Endothelial cell of umbilical vein (primary cell): Measurements from ENCODE around the gene KCNH2. TPM values are rescaled to one million over a fixed set of nuclear protein-coding genes. Genes with fewer than 3 reads are reported as not detected.

Source experiments
- BruUV-seq: library from RNA; stranded (reverse); fragments of 400-500 nt; replicated peaks from 2 replicates; lab custom pipeline; 2021; lab: Mats Ljungman, UMichigan
- CTCF ChIA-PET: fragments of 300-600, 350-600 bp; sonication (Branson Sonifier 250); formaldehyde crosslinking; loops from one replicate; lab custom pipeline; 2021; ENCODE audit warnings: antibody characterized with exemption, inconsistent platforms; lab: Charles Lee
- POLR2A ChIA-PET: fragments of 300-600, 350-600 bp; sonication (Branson Sonifier 250); formaldehyde crosslinking; loops from one replicate; lab custom pipeline; 2021; ENCODE audit warnings: antibody characterized with exemption, inconsistent platforms; lab: Charles Lee
- DNase-seq: peaks from one replicate; pipeline ENCODE4 v3.0.0-alpha.2; 2011; ENCODE audit warnings: low read depth, low spot score
- FAIRE-seq: peaks from 2 replicates; lab custom pipeline; 2011; peaks lifted over from hg19 to GRCh38; lab: Jason Lieb, UNC
- H2AFZ ChIP-seq: 2 replicates; pipeline ENCODE4 v1.6.0; 2012; ENCODE audit warnings: low read depth, low read length, control low read depth, inconsistent platforms
- H3K27ac ChIP-seq: 2 replicates; pipeline ENCODE4 v1.5.1; 2011; ENCODE audit warnings: low read depth, mild to moderate bottlenecking, control low read depth, low read length, moderate library complexity; ENCODE audit not compliant: insufficient read depth
- H3K27me3 ChIP-seq, 2 experiments: 2 replicates each; pipeline versions ENCODE4 v1.6.0 to v1.6.1; 2011; ENCODE audit warnings: low read length in 2 of 2, mixed read lengths in 1 of 2; ENCODE audit not compliant: control insufficient read depth in 2 of 2, insufficient read depth in 2 of 2
- H3K36me3 ChIP-seq, 2 experiments: 2 replicates in 1 of 2; 3 replicates in 1 of 2; pipeline ENCODE4 v1.5.1; 2011; ENCODE audit warnings: low read length in 2 of 2, mild to moderate bottlenecking in 1 of 2, moderate library complexity in 1 of 2; ENCODE audit not compliant: control insufficient read depth in 2 of 2, insufficient read depth in 2 of 2; ENCODE audit errors: extremely low read depth in 1 of 2
- H3K4me1 ChIP-seq: 3 replicates; pipeline ENCODE4 v1.5.1; 2011; ENCODE audit warnings: mild to moderate bottlenecking, low read length; ENCODE audit not compliant: control insufficient read depth, insufficient read depth; ENCODE audit errors: extremely low read depth
- H3K4me2 ChIP-seq: 2 replicates; pipeline ENCODE4 v1.6.1; 2011; ENCODE audit warnings: low read length, control low read depth, mixed read lengths; ENCODE audit not compliant: insufficient read depth
- H3K4me3 ChIP-seq, 3 experiments: fragments of 200-600 bp in 1 of 3; sonication (generic), shearing (Covaris generic) in 1 of 3; replicated peaks in 1 of 3; 2 replicates each; pipeline ENCODE4 v1.5.1; 2011 to 2016; ENCODE audit warnings: control low read depth in 3 of 3, low read length in 3 of 3, mild to moderate bottlenecking in 2 of 3, inconsistent platforms in 1 of 3, low read depth in 1 of 3, moderate library complexity in 1 of 3; ENCODE audit not compliant: insufficient read depth in 1 of 3
- H3K79me2 ChIP-seq: 2 replicates; pipeline ENCODE4 v1.6.0; 2012; ENCODE audit warnings: low read length, inconsistent platforms; ENCODE audit not compliant: control insufficient read depth, insufficient read depth
- H3K9ac ChIP-seq: replicated peaks from 2 replicates; pipeline ENCODE3; 2011; ENCODE audit warnings: low read length, control low read depth; ENCODE audit not compliant: insufficient read depth; ENCODE audit errors: extremely low read depth
- H3K9me1 ChIP-seq: replicated peaks from 3 replicates; pipeline ENCODE4 v1.6.0; 2011; ENCODE audit warnings: mild to moderate bottlenecking, low read length; ENCODE audit not compliant: control insufficient read depth, insufficient read depth; ENCODE audit errors: extremely low read depth
- H3K9me3 ChIP-seq: replicated peaks from 2 replicates; pipeline ENCODE4 v1.5.1; 2012; ENCODE audit warnings: low read length, inconsistent platforms; ENCODE audit not compliant: control insufficient read depth, insufficient read depth
- H4K20me1 ChIP-seq: replicated peaks from 2 replicates; pipeline ENCODE3; 2011; ENCODE audit warnings: mild to moderate bottlenecking, low read length; ENCODE audit not compliant: control insufficient read depth, insufficient read depth; ENCODE audit errors: extremely low read depth
- EZH2 ChIP-seq: IDR thresholded peaks from 2 replicates; pipeline ENCODE4 v1.6.1; 2012; ENCODE audit warnings: borderline replicate concordance, low read depth, mild to moderate bottlenecking, moderate library complexity, low read length, inconsistent platforms; ENCODE audit not compliant: severe bottlenecking
- FOS ChIP-seq: IDR thresholded peaks from 2 replicates; pipeline ENCODE4 v1.6.1; 2011; ENCODE audit warnings: mild to moderate bottlenecking, low read length, moderate library complexity, borderline replicate concordance; ENCODE audit not compliant: insufficient read depth
- GATA2 ChIP-seq: IDR thresholded peaks from 2 replicates; pipeline ENCODE4 v1.7.0; 2011; ENCODE audit warnings: low read depth, mild to moderate bottlenecking, moderate library complexity, mixed read lengths, low read length; ENCODE audit not compliant: insufficient read length, insufficient read depth
- JUN ChIP-seq: IDR thresholded peaks from 2 replicates; pipeline ENCODE4 v1.6.1; 2011; ENCODE audit warnings: borderline replicate concordance, low read depth; ENCODE audit not compliant: insufficient read length, insufficient read depth
- MAX ChIP-seq: IDR thresholded peaks from 2 replicates; pipeline ENCODE4 v1.6.1; 2011; ENCODE audit not compliant: insufficient read depth, insufficient read length
- MYC ChIP-seq: IDR thresholded peaks from one replicate; pipeline ENCODE4 v1.6.1; 2011; ENCODE audit warnings: mild to moderate bottlenecking, low read depth, low read length
- POLR2A ChIP-seq: IDR thresholded peaks from 2 replicates; pipeline ENCODE4 v1.6.1; 2012; ENCODE audit warnings: low read depth, mild to moderate bottlenecking, control low read depth, low read length
- POLR2AphosphoS5 ChIP-seq: IDR thresholded peaks from 2 replicates; pipeline ENCODE4 v1.6.1; 2012; ENCODE audit warnings: low read depth, mild to moderate bottlenecking, control low read depth, low read length, moderate library complexity; ENCODE audit not compliant: insufficient read depth
- dilution Hi-C: fragments of 300-500 bp; cut with MboI; formaldehyde crosslinking; loops from one replicate; pipeline ENCODE4 v1.15.0; 2019; ENCODE audit warnings: low sequenced_read_pairs; ENCODE audit not compliant: extremely low pct_ligation_motif_present
- intact Hi-C: fragments of 100-400 bp; cut with micrococcal nuclease; formaldehyde crosslinking; loops from one replicate; pipeline ENCODE4 v1.10.0; 2022
- polyA plus RNA-seq, 4 experiments: library from polyadenylated mRNA; depleted of rRNA in 3 of 4; stranded (reverse) in 3 of 4; unstranded in 1 of 4; fragments of >200 nt; gene quantifications; 2 replicates each; pipeline versions ENCODE4 v1.2.1 to v1.2.3, GENCODE V29; 2011 to 2012; ENCODE audit warnings: missing spikeins in 1 of 4
- total RNA-seq: library from RNA; stranded (reverse); gene quantifications from 2 replicates; pipeline ENCODE4 v1.2.3, GENCODE V29; 2021
- TF ChIP-seq, protein P1 (sequence below), 2 donors: IDR thresholded peaks; 1 replicate in 1 of 2; 2 replicates in 1 of 2; pipeline ENCODE4 v1.5.1; 2011; ENCODE audit warnings: low read length in 2 of 2, mild to moderate bottlenecking in 2 of 2, moderate library complexity in 2 of 2, control low read depth in 1 of 2, inconsistent platforms in 1 of 2, low read depth in 1 of 2; ENCODE audit not compliant: insufficient read depth in 1 of 2; ENCODE audit errors: extremely low read depth in 1 of 2

KCNH2 gene
- total and polyA plus RNA-seq, 2 donors (not counting 3 experiments of a cell fraction or from before 2014, with no cell fraction given) = 0.03 to 0.09 TPM

GRCh38 chr7:150900675-150901074, 77.4 kb downstream of the KCNH2 start:
- no peak overlapping the region for H3K9ac ChIP-seq
- FAIRE-seq = no peak
- POLR2A ChIA-PET = no interaction called here
- no peaks in the 10 kb centered on the region for H3K9me1 ChIP-seq
- H3K4me2 ChIP-seq = no peak overlapping the region
- CTCF ChIA-PET = interaction anchor here (0.7 to 2.3 kb wide), 2 partner anchors 14 to 24 kb away, joined by 3 to 8 read pairs; no protein-coding TSS in a partner anchor
- H3K4me1 ChIP-seq = peaks cover 10% of the 10 kb centered on the region
- no peak overlapping the region for H3K4me3 ChIP-seq
- dilution Hi-C loops = no loop called here
- peaks cover 6% of the 10 kb centered on the region in 2 experiments for H3K27me3 ChIP-seq
- TF ChIP-seq POLR2AphosphoS5 (no peak), MYC (no peak), GATA2 (no peak), FOS (no peak), MAX (no peak), POLR2A (no peak), EZH2 (no peak), JUN (no peak)
- TF ChIP-seq, protein P1, sequence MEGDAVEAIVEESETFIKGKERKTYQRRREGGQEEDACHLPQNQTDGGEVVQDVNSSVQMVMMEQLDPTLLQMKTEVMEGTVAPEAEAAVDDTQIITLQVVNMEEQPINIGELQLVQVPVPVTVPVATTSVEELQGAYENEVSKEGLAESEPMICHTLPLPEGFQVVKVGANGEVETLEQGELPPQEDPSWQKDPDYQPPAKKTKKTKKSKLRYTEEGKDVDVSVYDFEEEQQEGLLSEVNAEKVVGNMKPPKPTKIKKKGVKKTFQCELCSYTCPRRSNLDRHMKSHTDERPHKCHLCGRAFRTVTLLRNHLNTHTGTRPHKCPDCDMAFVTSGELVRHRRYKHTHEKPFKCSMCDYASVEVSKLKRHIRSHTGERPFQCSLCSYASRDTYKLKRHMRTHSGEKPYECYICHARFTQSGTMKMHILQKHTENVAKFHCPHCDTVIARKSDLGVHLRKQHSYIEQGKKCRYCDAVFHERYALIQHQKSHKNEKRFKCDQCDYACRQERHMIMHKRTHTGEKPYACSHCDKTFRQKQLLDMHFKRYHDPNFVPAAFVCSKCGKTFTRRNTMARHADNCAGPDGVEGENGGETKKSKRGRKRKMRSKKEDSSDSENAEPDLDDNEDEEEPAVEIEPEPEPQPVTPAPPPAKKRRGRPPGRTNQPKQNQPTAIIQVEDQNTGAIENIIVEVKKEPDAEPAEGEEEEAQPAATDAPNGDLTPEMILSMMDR (IDR thresholded peaks at IDR 0.05; ENCODE audit: extremely low read depth in 1 of 2, insufficient read depth in 1 of 2, low read depth in 1 of 2, low read length in 2 of 2) = no peak
- no peak for DNase-seq
- H3K79me2 ChIP-seq = no peaks in the 10 kb centered on the region
- no peak overlapping the region for H2AFZ ChIP-seq
- BruUV-seq = no TSS peak
- no peaks in the 10 kb centered on the region for H3K9me3 ChIP-seq
- intact Hi-C loops = loop anchor here (5.0 kb wide), 1 partner anchor 42 kb away; no protein-coding TSS in a partner anchor
- H3K27ac ChIP-seq = no peak overlapping the region
- H4K20me1 ChIP-seq = no peaks in the 10 kb centered on the region
- H3K36me3 ChIP-seq = no peaks in the 10 kb centered on the region
